ENCODE results near the gene VPS35L.
A peak's percentile ranks its signal among the peaks of the same experiment; 100 is the strongest.

The VPS35L gene

DNA sequence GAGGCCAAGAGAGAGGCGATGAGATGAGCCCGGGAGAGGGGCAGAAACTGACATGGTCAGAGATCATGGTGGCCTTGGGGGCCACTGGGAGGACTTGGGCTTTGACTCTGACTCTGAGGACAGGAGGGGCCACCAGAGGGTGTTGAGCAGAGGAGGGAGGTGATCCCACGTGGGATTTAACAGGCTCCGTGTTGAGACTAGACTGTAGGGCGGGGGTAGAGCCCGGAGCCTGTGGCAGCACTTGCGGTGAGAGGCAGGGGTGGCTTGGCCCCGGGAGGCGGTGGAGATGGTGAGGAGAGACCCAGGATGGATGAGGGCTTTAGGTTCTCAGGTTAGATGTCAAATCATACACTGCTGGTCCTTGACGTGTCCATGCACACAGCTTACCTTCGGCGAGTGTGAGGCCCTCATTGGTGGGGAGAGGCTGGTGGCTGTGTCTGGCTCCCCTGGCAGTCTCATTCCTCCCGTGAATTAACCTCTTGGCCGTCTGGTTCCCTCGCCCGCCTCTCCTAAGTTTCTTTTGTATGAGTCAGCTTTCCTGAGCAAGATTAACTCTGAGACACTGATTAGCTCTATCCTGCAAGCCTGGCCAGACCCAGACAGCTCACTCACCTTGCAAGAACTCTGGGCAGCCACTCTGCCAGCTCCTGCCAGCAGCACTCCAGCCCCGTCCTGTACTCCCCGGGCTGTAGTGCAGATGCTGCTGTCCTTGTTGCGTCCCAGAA is 39.7 kb downstream of the VPS35L start:
- DNase-seq: no peak

GRCh38 chr16:19598805-19599510 is 43.5 kb downstream of the VPS35L start:
- DNase-seq: no peak

DNA sequence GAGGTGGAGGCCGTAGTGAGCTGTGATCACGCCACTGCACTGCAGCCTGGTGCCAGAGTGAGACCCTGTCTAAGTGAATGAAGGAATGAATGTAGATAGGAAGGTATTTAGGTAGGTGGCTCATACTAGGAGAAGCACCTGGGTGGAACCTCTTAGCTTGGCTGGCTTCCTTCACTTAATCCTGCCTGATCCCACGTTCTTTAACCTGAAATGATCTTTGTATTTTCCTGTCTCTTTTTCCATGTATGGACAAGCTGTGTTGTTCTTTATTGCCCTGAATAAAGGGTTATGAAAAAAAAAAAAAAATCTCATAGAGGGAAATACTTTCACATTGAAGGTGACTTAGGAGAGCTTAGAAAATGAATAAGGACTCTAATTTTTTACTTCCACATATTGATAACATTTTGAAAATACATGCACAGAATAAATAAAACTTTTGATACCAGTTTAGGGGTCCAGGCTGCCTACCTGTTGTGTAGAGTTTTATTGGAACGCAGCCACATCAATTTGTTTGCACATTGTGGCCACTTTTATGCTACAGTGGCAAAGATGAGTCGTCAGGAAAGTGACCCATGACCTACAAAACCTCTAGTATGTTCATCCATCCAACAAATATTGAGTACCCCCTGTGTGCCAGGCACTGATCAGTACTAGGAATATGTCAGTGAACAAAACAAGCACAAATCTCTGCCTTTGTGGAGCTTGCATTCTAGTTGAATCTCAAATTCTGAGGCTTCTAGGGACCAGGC is 44.6 kb downstream of the VPS35L start:
- DNase-seq: no peak

DNA sequence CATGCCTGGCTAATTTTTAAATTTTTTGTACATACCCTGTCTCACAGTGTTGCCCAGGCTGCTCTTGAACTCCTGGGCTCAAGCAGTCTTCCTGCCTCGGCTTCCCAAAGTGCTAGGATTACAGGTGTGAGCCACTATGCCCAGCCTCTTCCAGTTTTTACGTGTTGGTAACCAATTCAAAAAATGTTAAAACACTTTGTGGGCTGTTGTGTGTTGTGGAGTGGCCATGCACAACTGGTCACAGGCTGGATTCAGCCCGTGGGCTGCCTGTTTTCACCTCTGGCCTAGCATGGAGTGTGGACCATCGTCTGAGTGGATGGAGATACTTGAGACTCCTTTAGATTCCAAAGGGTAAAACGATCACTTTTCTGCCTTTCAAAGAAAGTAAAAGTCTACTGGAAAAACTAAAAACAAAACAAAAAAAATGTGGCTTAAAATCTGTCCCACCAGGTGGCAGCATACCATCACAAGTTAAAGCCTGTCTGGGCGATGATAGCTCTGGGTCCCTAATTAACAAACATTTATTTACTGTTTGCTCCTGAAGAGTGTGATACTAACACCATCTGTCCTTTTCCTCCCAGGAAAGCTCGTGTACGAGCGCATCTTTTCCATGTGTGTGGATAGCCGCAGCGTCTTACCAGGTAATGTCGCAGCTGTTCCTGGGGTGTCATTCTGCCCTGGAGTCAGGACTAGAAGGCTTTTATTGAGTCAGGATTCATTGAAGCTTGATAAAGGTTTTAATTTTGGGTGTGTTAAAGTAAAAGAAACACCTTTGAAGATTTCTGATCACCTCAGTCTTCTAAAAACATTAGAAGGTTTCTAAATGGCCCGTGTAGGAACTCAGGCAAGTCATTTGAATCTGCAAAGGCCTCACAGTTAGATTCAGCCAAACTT is 45.8 kb downstream of the VPS35L start:
- no peak for DNase-seq

DNA sequence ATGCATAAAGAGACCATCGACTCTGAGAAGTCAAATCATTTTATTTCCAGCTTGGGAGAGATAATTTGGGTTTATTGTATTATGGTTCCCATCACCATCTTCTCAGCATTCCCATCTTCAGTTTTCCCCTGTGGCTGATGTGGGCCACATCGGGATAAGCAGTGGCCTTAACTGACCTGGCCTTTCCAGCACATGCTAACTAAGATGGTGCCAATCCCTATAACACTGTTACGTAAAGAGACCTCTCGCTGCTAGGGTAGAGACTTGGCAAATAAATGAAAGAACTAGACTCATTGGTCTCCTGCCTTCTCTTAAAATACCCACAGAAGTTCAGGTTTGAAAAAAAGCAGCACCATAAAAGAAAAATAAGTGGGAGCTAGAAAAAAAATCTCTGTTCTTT is 49.4 kb downstream of the VPS35L start:
- DNase-seq: no peak

- DNase-seq: no peak
These were observed 50.2 kb downstream of the VPS35L start for GRCh38 chr16:19605701-19606100.

- peak; percentile 17 for DNase-seq
These were observed 52.2 kb downstream of the VPS35L start for GRCh38 chr16:19607616-19608280.

DNA sequence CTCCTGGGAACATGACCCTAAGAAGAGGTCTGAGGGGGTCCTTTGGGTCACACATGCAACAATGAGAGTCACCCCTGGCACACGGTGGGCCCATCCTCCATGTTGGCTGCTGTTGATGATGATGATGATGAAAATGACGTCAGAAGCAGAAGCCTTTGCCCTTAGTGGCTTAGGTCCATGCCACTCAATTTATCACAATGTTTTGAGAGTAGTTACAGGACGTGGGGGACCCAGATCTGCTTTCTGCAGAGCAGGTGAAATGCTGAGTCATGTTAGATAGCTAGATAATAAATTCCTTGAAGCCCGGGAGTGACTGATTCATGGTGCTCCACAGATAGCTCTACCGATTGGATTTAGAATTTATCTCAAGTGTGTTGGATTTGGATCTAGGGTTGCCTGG is 53.9 kb downstream of the VPS35L start:
- no peak for DNase-seq

DNA sequence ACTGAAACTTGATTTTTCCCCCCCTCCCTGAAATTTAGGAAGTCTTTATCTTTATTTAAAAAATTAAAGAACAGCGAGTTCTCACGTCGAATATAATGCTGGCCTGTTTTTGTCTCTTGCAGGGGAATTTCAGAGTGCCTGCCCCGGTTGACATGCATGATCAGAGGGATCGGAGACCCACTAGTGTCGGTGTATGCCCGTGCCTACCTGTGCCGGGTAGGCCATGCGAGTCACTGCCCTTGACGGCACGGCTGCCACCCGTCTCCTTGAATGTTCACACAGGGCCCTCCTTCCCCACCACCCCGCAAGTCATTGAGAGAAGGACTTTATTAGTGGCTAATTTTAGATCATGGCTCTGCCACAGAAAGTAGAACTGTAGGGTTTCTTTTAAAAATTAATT is 54.7 kb downstream of the VPS35L start:
- no peak for DNase-seq

DNA sequence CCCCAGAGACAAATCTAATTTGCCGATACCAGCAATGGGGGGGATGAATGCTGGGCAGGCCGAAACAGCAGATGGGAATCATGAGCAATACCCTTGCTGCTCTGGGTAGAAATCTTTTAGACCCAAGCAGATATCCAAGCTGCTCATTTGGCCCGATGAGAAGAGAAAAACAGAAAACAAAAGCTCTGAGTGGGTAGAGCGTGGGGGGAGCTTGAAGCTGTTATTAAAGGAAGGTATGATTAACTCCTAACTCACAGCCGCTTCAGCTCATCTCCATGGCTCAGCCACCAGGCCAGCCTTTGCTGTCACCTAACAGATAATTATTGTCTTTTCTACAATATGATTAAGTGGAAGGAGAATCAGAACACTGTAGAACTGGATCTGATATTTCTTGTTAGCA is 58.3 kb downstream of the VPS35L start:
- no peak for DNase-seq

GRCh38 chr16:19616241-19616640 is 60.7 kb downstream of the VPS35L start:
- DNase-seq: no peak

- no peak for DNase-seq
These were observed 63.4 kb downstream of the VPS35L start for GRCh38 chr16:19618876-19619275.

GRCh38 chr16:19621445-19621844 is 65.9 kb downstream of the VPS35L start:
- DNase-seq: no peak

DNA sequence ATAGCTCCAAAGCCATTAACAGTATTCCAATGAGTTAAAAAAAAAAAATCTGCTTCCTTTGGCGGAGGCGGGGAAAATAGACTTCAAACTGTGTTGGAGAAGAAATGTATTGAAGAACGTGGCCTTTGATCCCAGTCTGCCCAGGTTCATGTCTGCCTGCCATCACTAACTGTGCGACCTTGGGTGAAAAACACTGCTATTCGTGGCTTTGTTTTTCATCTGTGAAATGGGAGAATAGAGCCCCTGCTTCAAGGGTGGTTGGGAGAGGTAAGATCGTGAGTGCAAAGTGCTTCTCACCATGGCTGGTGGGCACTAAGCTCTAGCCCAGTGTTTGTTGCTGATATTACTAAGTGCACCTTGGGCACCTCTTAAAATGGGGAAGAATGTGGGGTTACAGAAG is 69.5 kb downstream of the VPS35L start:
- DNase-seq: no peak

DNA sequence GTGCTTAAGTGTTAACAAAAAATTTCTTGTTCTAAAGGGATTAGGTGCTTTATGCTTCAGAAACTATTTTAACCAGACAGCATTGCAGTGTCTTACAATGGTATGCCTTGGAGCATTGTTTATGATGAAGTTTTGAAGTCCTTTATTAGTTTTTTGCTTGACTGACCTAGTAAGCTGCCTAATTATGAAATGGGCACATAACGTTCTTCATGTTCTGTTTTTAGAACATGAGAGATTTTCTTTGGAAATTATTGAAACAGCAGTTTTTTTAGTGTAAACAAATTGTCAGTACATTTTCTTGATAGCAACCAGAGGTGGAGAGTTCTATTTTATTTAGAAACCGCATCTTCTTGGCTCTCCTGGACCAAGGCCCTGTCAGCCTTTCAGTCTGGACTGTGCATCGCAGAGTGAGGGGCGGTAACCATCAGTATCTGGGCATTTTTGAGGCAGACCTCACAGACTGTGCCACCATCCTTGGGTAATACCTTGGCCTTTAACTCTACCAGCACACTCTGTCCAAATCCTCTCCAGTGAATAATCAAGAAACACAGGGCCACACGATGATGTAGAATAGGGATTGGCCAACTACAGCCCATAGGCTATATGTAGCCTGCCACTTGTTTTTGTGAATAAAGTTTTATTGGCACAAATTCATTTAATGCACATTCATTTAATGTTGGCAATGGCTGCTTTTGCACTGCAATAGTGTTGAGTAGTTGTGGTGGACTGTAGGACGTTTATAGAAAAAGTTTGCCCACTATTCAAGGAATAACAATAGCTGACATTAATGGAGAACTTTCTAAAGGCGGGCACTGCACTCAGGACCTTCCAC is 81.1 kb downstream of the VPS35L start:
- no peak for DNase-seq

DNA sequence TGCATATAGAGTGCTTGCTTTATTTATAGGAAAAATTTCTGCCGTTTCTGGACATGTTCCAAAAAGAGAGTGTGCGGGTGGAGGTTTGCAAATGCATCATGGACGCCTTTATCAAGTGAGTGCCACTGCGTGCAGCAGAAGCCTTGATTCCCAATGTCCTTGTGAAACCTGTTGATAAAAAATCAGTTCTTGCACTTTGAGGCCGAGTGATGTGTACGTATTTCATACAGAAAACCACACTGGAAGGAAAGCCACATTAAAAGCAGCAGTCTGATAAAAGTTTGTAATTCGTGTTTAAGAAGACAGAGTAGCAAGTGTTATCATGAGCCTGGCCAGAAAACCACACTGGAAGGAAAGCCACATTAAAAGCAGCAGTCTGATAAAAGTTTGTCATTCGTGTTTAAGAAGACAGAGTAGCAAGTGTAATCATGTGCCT is 84.5 kb downstream of the VPS35L start:
- DNase-seq: no peak

GRCh38 chr16:19642501-19642900 is 87.0 kb downstream of the VPS35L start:
- DNase-seq: no peak

GRCh38 chr16:19644877-19645276 is 89.4 kb downstream of the VPS35L start:
- no peak for DNase-seq

- no peak for DNase-seq
These were observed 90.1 kb downstream of the VPS35L start for GRCh38 chr16:19645557-19645981.

DNA sequence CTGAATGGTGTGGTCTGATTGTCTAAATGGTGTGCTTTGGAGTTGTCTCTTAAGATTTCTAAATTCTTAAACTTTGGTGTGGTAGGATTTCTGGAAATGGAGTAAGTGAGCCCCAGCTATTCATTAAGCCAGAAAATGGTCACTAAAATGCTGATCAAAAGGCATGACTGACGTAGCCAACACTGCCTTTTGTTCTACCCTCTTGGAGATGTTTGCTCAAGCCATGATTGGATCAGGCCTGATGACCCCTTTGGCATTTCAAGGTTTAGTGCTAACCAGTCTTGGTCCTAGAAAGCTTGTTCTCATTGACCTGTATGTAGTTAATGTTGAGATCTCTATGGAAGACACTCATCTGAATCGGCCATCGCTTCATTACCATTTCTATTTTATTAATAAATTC is 94.5 kb downstream of the VPS35L start:
- no peak for DNase-seq

GRCh38 chr16:19654147-19654546 is 98.6 kb downstream of the VPS35L start:
- DNase-seq: no peak

Measured in amniotic stem cell (primary cell).